ENCODE results near the gene PLA2G4B.

The PLA2G4B gene

DNA sequence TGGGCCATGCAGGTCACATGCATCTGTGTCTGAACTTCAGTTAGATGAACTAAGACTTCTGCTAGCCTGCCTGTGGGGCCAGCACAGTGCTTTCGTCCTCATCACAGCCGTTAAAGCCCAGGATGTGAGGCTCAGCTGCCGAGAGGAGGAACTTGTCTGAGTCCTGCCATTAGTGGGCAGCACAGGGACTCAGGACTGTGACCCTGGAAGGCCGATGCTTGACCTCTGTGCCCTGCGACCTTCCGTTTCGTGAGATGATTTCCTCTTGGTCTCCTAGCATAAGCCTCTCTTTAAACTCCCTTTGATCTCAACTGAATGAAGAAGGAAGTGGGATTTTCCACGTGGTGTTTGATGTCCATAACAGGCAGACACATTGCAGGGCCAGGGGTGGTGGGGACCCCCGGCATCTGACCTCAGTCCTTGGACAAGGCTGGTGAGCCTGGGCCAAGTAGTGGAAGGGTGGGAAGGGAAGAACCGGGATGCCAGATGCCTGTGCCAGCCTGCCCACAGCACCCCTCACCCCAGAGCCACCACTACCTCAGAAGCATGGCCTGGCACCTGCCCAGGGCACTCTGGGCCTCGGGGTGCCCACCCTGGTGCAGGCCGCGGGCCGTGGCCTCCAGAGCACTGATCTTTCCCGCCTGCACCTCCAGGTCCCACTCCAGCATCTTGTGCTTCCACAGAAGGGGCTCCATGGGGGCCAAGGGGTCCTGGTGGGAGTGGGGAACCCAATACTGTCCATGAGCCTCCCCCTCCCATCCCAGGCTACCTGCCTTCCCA, 21.6 kb downstream of the PLA2G4B start:
- H3K4me3 ChIP-seq (replicated peaks; ENCODE audit: low read depth, low read length), result no peak overlapping the region
- TF ChIP-seq, protein P1, sequence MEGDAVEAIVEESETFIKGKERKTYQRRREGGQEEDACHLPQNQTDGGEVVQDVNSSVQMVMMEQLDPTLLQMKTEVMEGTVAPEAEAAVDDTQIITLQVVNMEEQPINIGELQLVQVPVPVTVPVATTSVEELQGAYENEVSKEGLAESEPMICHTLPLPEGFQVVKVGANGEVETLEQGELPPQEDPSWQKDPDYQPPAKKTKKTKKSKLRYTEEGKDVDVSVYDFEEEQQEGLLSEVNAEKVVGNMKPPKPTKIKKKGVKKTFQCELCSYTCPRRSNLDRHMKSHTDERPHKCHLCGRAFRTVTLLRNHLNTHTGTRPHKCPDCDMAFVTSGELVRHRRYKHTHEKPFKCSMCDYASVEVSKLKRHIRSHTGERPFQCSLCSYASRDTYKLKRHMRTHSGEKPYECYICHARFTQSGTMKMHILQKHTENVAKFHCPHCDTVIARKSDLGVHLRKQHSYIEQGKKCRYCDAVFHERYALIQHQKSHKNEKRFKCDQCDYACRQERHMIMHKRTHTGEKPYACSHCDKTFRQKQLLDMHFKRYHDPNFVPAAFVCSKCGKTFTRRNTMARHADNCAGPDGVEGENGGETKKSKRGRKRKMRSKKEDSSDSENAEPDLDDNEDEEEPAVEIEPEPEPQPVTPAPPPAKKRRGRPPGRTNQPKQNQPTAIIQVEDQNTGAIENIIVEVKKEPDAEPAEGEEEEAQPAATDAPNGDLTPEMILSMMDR (IDR thresholded peaks at IDR 0.05; ENCODE audit: low read length, missing control alignments), result peak; percentile 15
- no peak for DNase-seq (ENCODE audit: low read depth)

DNA sequence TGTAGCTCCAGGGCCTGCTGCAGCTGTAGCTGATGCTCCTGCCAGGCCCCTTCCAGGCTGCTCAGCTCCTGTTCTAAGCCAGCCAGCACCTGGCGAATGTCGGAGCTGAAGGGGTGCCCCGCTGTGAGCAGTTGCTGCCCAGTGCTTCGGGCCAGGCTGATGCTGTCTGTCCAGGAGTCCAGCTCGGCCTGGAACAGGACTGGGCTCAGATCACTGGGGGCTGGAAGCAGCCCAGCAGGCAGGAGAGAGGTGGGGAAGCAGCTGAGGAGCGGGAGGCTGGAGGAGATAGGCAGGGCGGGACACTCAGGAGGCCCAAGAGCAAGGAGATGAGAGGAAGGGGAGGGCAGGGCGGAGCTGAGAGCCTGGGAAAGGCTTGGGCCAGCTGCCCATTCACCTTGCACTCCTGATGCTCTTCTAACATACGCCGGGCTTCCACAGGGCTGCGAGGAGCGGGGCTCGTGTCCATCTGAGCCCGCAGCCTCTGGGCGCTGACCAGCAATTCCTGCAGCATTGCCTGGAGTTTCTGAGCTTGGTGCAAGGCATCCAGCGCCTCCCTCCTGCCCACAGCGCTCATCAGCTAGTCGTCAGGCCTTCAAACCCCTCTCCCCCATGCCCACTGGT, 23.2 kb downstream of the PLA2G4B start:
- DNase-seq (ENCODE audit: low read depth), result no peak
- H3K4me3 ChIP-seq (replicated peaks; ENCODE audit: low read depth, low read length), result no peak overlapping the region
- TF ChIP-seq, protein P1 (IDR thresholded peaks at IDR 0.05; ENCODE audit: low read length, missing control alignments), result no peak

DNA sequence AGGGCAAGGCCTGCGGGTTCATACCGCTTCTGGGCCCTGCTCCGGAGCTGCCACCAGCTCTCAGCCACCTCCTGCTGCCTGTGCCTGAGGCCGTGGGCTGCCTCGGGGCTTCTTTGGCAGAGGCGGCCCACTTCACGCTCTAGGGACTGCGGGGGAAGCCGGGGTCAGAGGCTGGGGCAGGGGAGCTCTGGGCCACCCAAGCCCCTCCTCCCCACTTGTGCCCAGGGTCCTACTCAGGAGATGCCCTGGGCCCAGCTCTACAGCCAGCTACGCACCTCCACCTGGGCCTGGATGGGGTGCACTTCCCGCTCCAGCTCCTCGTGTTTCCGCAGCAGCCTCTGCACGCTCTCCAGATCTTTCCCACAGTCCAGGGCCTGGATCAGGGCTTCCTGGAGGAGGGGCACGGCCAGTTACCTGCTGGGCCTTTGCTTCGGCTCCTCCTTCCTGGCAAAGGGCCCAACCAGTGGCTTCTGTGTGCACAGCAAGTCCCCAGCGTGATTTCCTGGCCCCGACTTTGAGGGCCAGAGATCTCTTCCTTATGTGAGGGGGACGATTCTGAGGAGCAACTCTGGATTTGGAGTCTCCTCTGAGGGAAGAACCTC, 24.0 kb downstream of the PLA2G4B start:
- DNase-seq (ENCODE audit: low read depth), result no peak
- no peak overlapping the region for H3K4me3 ChIP-seq (replicated peaks; ENCODE audit: low read depth, low read length)
- TF ChIP-seq, protein P1 (IDR thresholded peaks at IDR 0.05; ENCODE audit: low read length, missing control alignments), result no peak

DNA sequence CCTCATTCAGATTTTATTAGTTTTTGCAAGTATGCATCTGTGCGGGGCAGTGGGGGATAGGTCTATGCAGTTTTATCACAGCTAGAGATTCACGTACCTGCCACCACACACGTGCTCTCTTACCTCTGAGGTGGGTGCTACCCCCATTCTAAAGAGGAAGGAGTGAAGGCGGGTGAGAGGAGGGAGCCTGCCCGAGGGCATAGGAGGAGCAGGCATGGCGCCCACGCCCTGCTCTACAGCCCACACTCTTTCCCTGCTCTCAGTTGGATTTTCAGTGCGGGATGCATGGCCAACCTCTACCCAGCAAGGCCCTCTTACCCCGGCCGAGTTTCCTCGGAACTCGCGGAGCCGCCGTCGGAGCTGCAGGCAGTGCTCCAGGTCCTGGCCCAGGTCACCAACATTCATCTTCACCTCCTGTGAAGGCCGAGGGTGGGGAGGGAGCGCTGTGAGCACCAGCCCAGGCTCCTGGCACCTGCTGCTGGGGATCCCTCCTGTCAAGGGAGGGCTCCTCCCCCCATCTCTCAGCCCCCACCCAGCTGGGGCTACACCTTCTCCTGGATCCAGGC, 26.9 kb downstream of the PLA2G4B start:
- TF ChIP-seq, protein P1 (IDR thresholded peaks at IDR 0.05; ENCODE audit: low read length, missing control alignments), result no peak
- DNase-seq (ENCODE audit: low read depth), result no peak
- H3K4me3 ChIP-seq (replicated peaks; ENCODE audit: low read depth, low read length), result no peak overlapping the region

- DNase-seq (ENCODE audit: low read depth), result no peak
- TF ChIP-seq, protein P1 (IDR thresholded peaks at IDR 0.05; ENCODE audit: low read length, missing control alignments), result no peak
- no peak overlapping the region for H3K4me3 ChIP-seq (replicated peaks; ENCODE audit: low read depth, low read length)
These were observed 27.6 kb downstream of the PLA2G4B start for GRCh38 chr15:41866263-41866703.

DNA sequence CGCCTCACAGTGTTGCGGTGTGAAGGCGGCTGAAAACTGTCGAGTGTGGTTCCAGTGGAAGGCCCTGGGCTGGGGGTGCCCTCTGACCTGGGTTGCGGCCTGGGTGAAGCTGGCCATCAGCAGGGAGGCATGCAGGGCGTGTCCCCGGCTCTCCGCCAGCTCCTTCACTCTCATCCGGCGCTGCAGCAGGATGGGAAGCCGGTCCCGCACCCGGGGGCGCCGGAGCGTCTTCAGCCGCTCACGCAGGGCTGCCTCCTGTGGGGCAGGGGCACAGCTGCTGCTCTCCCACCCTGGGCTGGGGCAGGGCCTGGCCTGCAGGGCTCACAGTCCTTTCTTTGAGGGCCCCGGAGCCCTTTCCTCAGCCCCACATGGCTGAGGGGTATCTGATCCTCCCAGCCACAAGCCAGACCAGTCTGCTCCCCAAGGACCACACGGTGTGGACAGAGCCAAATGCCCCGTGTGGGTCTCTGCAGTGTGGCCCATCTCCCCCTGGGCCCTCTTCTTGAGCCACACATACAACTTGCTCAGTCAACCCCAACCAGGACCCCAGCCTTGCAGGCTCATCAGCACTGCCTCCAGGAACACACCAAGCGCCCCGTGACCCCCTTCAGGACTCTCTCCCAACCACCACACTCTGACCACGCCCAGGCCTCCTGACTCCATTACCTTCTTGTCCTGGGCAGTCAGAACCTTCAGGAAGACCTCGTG, 28.4 kb downstream of the PLA2G4B start:
- no peak for DNase-seq (ENCODE audit: low read depth)
- H3K4me3 ChIP-seq (replicated peaks; ENCODE audit: low read depth, low read length), result no peak overlapping the region
- TF ChIP-seq, protein P1 (IDR thresholded peaks at IDR 0.05; ENCODE audit: low read length, missing control alignments), result no peak

Measured in fibroblast of pulmonary artery (primary cell).